ENCODE results near the gene S100A4. TPM values are rescaled to one million over a fixed set of nuclear protein-coding genes. Genes with fewer than 3 reads are reported as not detected.

S100A4 gene
- total RNA-seq, 1 experiment from 2014 or later = 384 TPM

DNA sequence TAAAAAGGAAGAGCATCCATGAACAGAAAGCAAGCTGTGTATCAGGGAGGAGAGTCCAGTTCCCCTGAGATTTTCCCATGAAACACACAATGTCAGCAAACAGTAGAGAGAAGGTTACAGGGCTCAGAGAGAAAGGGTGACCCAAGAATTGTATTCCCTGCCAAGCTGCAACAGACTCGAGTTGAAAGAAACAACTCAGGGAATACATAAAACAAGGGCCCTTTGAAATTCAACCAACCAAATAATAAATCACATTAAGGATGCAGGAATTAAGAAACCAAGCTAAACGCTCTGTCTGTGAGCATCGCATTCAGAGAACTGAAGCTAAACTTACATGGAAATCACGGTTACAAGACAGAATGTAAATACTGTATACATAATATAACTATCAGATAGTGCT is 47.1 kb upstream of the S100A4 start:
- no peak for DNase-seq (ENCODE audit: low read depth, low spot score)
- H3K27me3 ChIP-seq (ENCODE audit: insufficient read depth, low read length) = no peaks in the 10 kb centered on the region
- no peak for ATAC-seq
- H4K20me1 ChIP-seq (ENCODE audit: insufficient read depth) = no peaks in the 10 kb centered on the region
- TF ChIP-seq JUND (IDR thresholded peaks at IDR 0.05) (no peak), ELF1 (IDR thresholded peaks at IDR 0.05; ENCODE audit: borderline replicate concordance, low read depth) (no peak), POLR2AphosphoS5 (IDR thresholded peaks at IDR 0.05; ENCODE audit: low read depth, low read length) (no peak), SIN3A (IDR thresholded peaks at IDR 0.05; ENCODE audit: low read depth) (no peak), FOSL1 (IDR thresholded peaks at IDR 0.05; ENCODE audit: low read depth) (no peak), TCF7L2 (IDR thresholded peaks at IDR 0.05; ENCODE audit: borderline replicate concordance, extremely low read depth, insufficient read depth, insufficient read length) (no peak), EGR1 (IDR thresholded peaks at IDR 0.05; ENCODE audit: low read depth) (no peak), EZH2 (IDR thresholded peaks at IDR 0.05) (no peak), SRF (IDR thresholded peaks at IDR 0.05; ENCODE audit: low read depth) (no peak), RAD21 (IDR thresholded peaks at IDR 0.05; ENCODE audit: low read depth) (no peak), ZNF274 (IDR thresholded peaks at IDR 0.05; ENCODE audit: low read depth, low read length) (no peak), YY1 (IDR thresholded peaks at IDR 0.05; ENCODE audit: extremely low read depth, insufficient replicate concordance, low read depth, low read length) (no peak)
- TF ChIP-seq, protein P1, sequence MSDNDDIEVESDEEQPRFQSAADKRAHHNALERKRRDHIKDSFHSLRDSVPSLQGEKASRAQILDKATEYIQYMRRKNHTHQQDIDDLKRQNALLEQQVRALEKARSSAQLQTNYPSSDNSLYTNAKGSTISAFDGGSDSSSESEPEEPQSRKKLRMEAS (IDR thresholded peaks at IDR 0.05) = no peak
- TF ChIP-seq, protein P2, sequence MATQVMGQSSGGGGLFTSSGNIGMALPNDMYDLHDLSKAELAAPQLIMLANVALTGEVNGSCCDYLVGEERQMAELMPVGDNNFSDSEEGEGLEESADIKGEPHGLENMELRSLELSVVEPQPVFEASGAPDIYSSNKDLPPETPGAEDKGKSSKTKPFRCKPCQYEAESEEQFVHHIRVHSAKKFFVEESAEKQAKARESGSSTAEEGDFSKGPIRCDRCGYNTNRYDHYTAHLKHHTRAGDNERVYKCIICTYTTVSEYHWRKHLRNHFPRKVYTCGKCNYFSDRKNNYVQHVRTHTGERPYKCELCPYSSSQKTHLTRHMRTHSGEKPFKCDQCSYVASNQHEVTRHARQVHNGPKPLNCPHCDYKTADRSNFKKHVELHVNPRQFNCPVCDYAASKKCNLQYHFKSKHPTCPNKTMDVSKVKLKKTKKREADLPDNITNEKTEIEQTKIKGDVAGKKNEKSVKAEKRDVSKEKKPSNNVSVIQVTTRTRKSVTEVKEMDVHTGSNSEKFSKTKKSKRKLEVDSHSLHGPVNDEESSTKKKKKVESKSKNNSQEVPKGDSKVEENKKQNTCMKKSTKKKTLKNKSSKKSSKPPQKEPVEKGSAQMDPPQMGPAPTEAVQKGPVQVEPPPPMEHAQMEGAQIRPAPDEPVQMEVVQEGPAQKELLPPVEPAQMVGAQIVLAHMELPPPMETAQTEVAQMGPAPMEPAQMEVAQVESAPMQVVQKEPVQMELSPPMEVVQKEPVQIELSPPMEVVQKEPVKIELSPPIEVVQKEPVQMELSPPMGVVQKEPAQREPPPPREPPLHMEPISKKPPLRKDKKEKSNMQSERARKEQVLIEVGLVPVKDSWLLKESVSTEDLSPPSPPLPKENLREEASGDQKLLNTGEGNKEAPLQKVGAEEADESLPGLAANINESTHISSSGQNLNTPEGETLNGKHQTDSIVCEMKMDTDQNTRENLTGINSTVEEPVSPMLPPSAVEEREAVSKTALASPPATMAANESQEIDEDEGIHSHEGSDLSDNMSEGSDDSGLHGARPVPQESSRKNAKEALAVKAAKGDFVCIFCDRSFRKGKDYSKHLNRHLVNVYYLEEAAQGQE (IDR thresholded peaks at IDR 0.05; ENCODE audit: low read depth) = no peak
- TF ChIP-seq, protein P3, sequence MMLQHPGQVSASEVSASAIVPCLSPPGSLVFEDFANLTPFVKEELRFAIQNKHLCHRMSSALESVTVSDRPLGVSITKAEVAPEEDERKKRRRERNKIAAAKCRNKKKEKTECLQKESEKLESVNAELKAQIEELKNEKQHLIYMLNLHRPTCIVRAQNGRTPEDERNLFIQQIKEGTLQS (IDR thresholded peaks at IDR 0.05) = no peak
- H2AFZ ChIP-seq (ENCODE audit: low read depth, low read length, poor library complexity, severe bottlenecking) = no peak overlapping the region
- H3K9ac ChIP-seq (ENCODE audit: low read length) = no peak overlapping the region
- no peak overlapping the region for H3K4me3 ChIP-seq (replicated peaks in 1 of 2; ENCODE audit: low read depth in 1 of 2, low read length in 2 of 2)
- H3K9me2 ChIP-seq (ENCODE audit: insufficient read depth) = no peaks in the 10 kb centered on the region
- no peak overlapping the region for H3K4me2 ChIP-seq (ENCODE audit: low read length)
- no peaks in the 10 kb centered on the region for H3K79me2 ChIP-seq (ENCODE audit: insufficient read depth, low read length)
- POLR2A ChIA-PET = interaction anchor here (0.7 to 1.4 kb wide), 3 partner anchors 12 to 35 kb away, joined by 3 to 4 read pairs (median 3); partner anchors contain the start of genes S100A13 and S100A16
- peaks cover 5 to 9% of the 10 kb centered on the region in 2 experiments for H3K4me1 ChIP-seq (ENCODE audit: control insufficient read depth in 1 of 2, insufficient read depth in 2 of 2, low read length in 2 of 2)
- H3K36me3 ChIP-seq (ENCODE audit: control insufficient read depth in 1 of 2, insufficient read depth in 2 of 2, low read length in 2 of 2) = no peaks in the 10 kb centered on the region
- RAD21 ChIA-PET (ENCODE audit: low non-redundant PET in 1 of 2, low total read pairs in 2 of 2, uncharacterized antibody in 2 of 2, unreplicated experiment in 2 of 2) = no interaction called here
- intact Hi-C loops (cut with micrococcal nuclease) = no loop called here
- H3K27ac ChIP-seq (ENCODE audit: low read depth, low read length) = no peak overlapping the region
- no peaks in the 10 kb centered on the region for H3K9me3 ChIP-seq (ENCODE audit: control insufficient read depth in 1 of 2, insufficient read depth in 1 of 2, low read depth in 1 of 2, low read length in 2 of 2)
- CTCF ChIA-PET = interaction anchor here (1.0 kb wide), 1 partner anchor 21 kb away, joined by 3 read pairs; no protein-coding TSS in a partner anchor
- BruUV-seq (replicated peaks) = no TSS peak
